ENCODE measurements around the gene SEMA4A. TPM values are rescaled to one million over a fixed set of nuclear protein-coding genes. Genes with fewer than 3 reads are reported as not detected.

The SEMA4A gene
- total and polyA plus RNA-seq, 9 of the 15 experiments (the other 6 are each of a cell fraction or from before 2014, with no cell fraction given), result 0.04 to 1.7 (median 0.45) TPM

DNA sequence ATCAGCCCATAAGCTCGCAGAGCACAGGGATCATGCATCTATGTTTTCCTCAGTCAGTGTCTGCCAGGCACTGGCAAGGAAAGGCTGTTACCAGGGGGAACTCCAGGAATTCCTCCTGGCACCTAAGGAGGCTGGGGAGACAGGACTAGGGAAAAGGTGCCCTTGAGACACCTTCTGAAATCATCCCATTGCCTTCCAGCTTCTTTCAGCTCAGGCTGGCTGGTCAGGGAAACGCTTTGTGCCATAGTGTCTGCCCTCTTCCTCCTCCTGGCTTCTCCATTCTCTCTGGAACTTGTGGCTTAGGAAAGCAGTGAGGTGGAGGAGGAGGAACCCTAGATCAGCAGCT is 25.1 kb upstream of the SEMA4A start:
- peaks cover 10% of the 10 kb centered on the region for H3K9me1 ChIP-seq (ENCODE audit: control insufficient read depth, insufficient read depth, low read length)
- H3K4me2 ChIP-seq (ENCODE audit: insufficient read depth, low read length), result no peak overlapping the region
- no peak overlapping the region for H2AFZ ChIP-seq (ENCODE audit: low read depth, low read length)
- DNase-seq (ENCODE audit: extremely low read depth in 1 of 4, low spot score in 3 of 4) (no peak), FAIRE-seq (no peak), ATAC-seq (no peak)
- peaks cover 66 to 70% of the 10 kb centered on the region in 2 experiments for H3K4me1 ChIP-seq (replicated peaks in 1 of 2; ENCODE audit: control insufficient read depth in 2 of 2, insufficient read depth in 2 of 2, low read length in 2 of 2)
- H3K27me3 ChIP-seq (ENCODE audit: control insufficient read depth in 2 of 2, insufficient read depth in 2 of 2, low read length in 2 of 2), result no peaks in the 10 kb centered on the region
- H3K4me3 ChIP-seq, result no peak overlapping the region
- intact Hi-C loops (cut with micrococcal nuclease), result loop anchor here (10.0 kb wide), 1 partner anchor 193 kb away; the partner anchor contains the start of gene KHDC4
- no TSS peak for BruUV-seq (replicated peaks)
- in situ Hi-C loops (cut with MboI), result no loop called here
- H3K9ac ChIP-seq (ENCODE audit: insufficient read depth in 1 of 2, low read depth in 2 of 2, low read length in 2 of 2), result peak overlapping the region; percentile 4 to 81; a peak in 1 of 4 replicates
- H3K79me2 ChIP-seq (ENCODE audit: control insufficient read depth, insufficient read depth, low read length), result peaks cover 75% of the 10 kb centered on the region
- peaks cover 33% of the 10 kb centered on the region for H4K20me1 ChIP-seq (replicated peaks; ENCODE audit: control insufficient read depth, insufficient read depth, low read length)
- POLR2A ChIA-PET, result interaction anchor here (0.7 to 6.5 kb wide), 11 partner anchors 9 to 155 kb away, joined by 3 to 76 read pairs (median 5); partner anchors contain the start of genes LMNA and PMF1
- H3K27ac ChIP-seq (ENCODE audit: extremely low read depth, low read depth, low read length), result no peak overlapping the region
- peaks cover 60% of the 10 kb centered on the region; the same call in 2 of the 3 replicates for H3K36me3 ChIP-seq (ENCODE audit: control insufficient read depth, insufficient read depth, low read length)
- H3K9me3 ChIP-seq (replicated peaks; ENCODE audit: control insufficient read depth, insufficient read depth, low read depth, low read length), result no peaks in the 10 kb centered on the region
- CTCF ChIA-PET (ENCODE audit: low intra/inter-chr PET ratio), result interaction anchor here (5.0 kb wide), 1 partner anchor 31 kb away, joined by 71 read pairs; no protein-coding TSS in a partner anchor
- 77% methylated on average over 2 of the region's 2 CpGs for WGBS (ENCODE audit: insufficient coverage, low coverage, missing lambda C conversion rate)
- TF ChIP-seq SIX5 (IDR thresholded peaks at IDR 0.05; ENCODE audit: borderline replicate concordance in 1 of 2, insufficient read depth in 1 of 2, low read depth in 1 of 2, low read length in 2 of 2) (no peak), ZBTB26 (CRISPR knock-in tag; IDR thresholded peaks at IDR 0.05) (no peak), KAT8 (IDR thresholded peaks at IDR 0.05; ENCODE audit: low read depth) (no peak), NFYB (IDR thresholded peaks at IDR 0.05; ENCODE audit: extremely low read depth, insufficient read length) (no peak), ZNF311 (CRISPR knock-in tag; IDR thresholded peaks at IDR 0.05) (no peak), TAL1 (IDR thresholded peaks at IDR 0.05) (no peak), ZNF586 (CRISPR knock-in tag; conservative IDR thresholded peaks at IDR 0.05) (no peak), CXXC5 (CRISPR knock-in tag; IDR thresholded peaks at IDR 0.05) (no peak), NKRF (IDR thresholded peaks at IDR 0.05; ENCODE audit: borderline replicate concordance) (no peak), ZNF121 (CRISPR knock-in tag; conservative IDR thresholded peaks at IDR 0.05) (no peak), CAMTA2 (CRISPR knock-in tag; conservative IDR thresholded peaks at IDR 0.05) (no peak)
- TF ChIP-seq, protein P1, sequence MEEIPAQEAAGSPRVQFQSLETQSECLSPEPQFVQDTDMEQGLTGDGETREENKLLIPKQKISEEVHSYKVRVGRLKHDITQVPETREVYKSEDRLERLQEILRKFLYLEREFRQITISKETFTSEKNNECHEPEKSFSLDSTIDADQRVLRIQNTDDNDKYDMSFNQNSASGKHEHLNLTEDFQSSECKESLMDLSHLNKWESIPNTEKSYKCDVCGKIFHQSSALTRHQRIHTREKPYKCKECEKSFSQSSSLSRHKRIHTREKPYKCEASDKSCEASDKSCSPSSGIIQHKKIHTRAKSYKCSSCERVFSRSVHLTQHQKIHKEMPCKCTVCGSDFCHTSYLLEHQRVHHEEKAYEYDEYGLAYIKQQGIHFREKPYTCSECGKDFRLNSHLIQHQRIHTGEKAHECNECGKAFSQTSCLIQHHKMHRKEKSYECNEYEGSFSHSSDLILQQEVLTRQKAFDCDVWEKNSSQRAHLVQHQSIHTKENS (CRISPR knock-in tag; IDR thresholded peaks at IDR 0.05), result no peak
